ENCODE results near the gene FOXP4. TPM values are rescaled to one million over a fixed set of nuclear protein-coding genes. Genes with fewer than 3 reads are reported as not detected.

Gene FOXP4
- total and polyA plus RNA-seq, 4 donors, result 2.5 to 16.0 (median 4.3) TPM

DNA sequence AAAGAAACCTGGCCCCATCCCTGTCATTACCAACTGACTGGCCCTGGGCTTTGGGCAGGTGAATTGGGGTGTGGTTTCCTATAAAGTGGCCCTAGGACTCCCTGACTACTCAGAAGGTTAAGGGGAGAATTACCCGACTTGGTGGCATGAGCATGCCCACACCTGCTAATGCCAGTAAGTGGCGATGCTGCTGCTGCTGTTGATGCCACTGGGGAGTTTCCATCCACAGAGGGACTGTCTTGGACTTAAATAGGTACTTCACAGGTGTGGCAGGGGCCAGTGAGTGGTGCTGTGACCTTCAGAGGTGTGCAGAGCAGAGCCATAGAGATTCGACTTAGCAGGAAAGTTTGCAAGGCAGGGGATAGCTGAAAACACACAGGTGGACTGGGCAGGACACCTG lies 59.5 kb downstream of the FOXP4 start:
- Histone ChIP-seq H3K9me3 (ENCODE audit: control insufficient read depth in 4 of 4, low read length in 3 of 4) (no peaks in the 10 kb centered on the region), H3K9ac (ENCODE audit: low read depth in 1 of 2, low read length in 2 of 2) (no peak overlapping the region), H3K36me3 (ENCODE audit: control insufficient read depth in 4 of 4, insufficient read depth in 3 of 4, low read depth in 1 of 4, low read length in 3 of 4) (no peaks in the 10 kb centered on the region), H3K4me1 (ENCODE audit: control insufficient read depth in 4 of 4, insufficient read depth in 4 of 4, low read length in 3 of 4) (peaks cover 0 to 5% (median 4%) of the 10 kb centered on the region in 4 donors), H3K4me3 (ENCODE audit: low read depth in 1 of 3, low read length in 3 of 3) (no peak overlapping the region), H3K27ac (ENCODE audit: low read depth in 1 of 2, low read length in 2 of 2) (no peak overlapping the region), H3K27me3 (ENCODE audit: control insufficient read depth in 4 of 4, insufficient read depth in 4 of 4, low read length in 3 of 4) (no peaks in the 10 kb centered on the region)
- no peak for DNase-seq (ENCODE audit: low spot score)
- 72% methylated on average over 3 of the region's 3 CpGs for WGBS
- no peak for TF ChIP-seq SP1 (IDR thresholded peaks at IDR 0.05)
- no peak for TF ChIP-seq RAD21 (IDR thresholded peaks at IDR 0.05)
- TF ChIP-seq JUND (IDR thresholded peaks at IDR 0.05), result no peak
- TF ChIP-seq FOXA2 (IDR thresholded peaks at IDR 0.05), result no peak
- TF ChIP-seq, protein P1, sequence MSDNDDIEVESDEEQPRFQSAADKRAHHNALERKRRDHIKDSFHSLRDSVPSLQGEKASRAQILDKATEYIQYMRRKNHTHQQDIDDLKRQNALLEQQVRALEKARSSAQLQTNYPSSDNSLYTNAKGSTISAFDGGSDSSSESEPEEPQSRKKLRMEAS (IDR thresholded peaks at IDR 0.05), result no peak
- no peak for TF ChIP-seq FOXA1 (IDR thresholded peaks at IDR 0.05)
- TF ChIP-seq, protein P2, sequence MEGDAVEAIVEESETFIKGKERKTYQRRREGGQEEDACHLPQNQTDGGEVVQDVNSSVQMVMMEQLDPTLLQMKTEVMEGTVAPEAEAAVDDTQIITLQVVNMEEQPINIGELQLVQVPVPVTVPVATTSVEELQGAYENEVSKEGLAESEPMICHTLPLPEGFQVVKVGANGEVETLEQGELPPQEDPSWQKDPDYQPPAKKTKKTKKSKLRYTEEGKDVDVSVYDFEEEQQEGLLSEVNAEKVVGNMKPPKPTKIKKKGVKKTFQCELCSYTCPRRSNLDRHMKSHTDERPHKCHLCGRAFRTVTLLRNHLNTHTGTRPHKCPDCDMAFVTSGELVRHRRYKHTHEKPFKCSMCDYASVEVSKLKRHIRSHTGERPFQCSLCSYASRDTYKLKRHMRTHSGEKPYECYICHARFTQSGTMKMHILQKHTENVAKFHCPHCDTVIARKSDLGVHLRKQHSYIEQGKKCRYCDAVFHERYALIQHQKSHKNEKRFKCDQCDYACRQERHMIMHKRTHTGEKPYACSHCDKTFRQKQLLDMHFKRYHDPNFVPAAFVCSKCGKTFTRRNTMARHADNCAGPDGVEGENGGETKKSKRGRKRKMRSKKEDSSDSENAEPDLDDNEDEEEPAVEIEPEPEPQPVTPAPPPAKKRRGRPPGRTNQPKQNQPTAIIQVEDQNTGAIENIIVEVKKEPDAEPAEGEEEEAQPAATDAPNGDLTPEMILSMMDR (IDR thresholded peaks at IDR 0.05; ENCODE audit: low read depth, low read length, missing input control), result no peak
- TF ChIP-seq TAF1 (conservative IDR thresholded peaks at IDR 0.05), result no peak

DNA sequence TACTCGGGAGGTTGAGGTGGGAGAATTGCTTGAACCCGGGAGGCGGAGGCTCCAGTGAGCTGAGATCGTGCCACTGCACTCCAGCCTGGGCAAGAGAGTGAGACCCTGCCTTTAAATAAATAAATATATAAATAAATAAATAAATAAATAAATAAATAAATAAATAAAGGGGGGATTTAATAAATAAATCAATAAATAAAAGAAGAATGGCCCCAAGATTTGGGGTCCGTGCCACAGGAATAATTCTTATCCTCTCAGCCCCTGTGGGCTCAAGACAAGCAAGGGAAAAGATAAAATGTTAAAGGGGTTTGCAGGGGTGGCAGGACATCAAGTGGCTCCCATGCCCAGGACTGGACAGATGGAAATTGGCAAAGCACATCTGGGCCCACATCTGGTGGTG lies 60.9 kb downstream of the FOXP4 start:
- Histone ChIP-seq H3K9ac (ENCODE audit: low read depth in 1 of 2, low read length in 2 of 2) (no peak overlapping the region), H3K36me3 (ENCODE audit: control insufficient read depth in 4 of 4, insufficient read depth in 3 of 4, low read depth in 1 of 4, low read length in 3 of 4) (no peaks in the 10 kb centered on the region), H3K4me3 (ENCODE audit: low read depth in 1 of 3, low read length in 3 of 3) (no peak overlapping the region), H3K27me3 (ENCODE audit: control insufficient read depth in 4 of 4, insufficient read depth in 4 of 4, low read length in 3 of 4) (no peaks in the 10 kb centered on the region), H3K27ac (ENCODE audit: low read depth in 1 of 2, low read length in 2 of 2) (no peak overlapping the region), H3K4me1 (ENCODE audit: control insufficient read depth in 4 of 4, insufficient read depth in 4 of 4, low read length in 3 of 4) (peaks cover 0 to 5% (median 4%) of the 10 kb centered on the region in 4 donors), H3K9me3 (ENCODE audit: control insufficient read depth in 4 of 4, low read length in 3 of 4) (no peaks in the 10 kb centered on the region)
- no peak for DNase-seq (ENCODE audit: low spot score)
- TF ChIP-seq RXRA (IDR thresholded peaks at IDR 0.05) (no peak), JUND (IDR thresholded peaks at IDR 0.05) (no peak), HNF4A (conservative IDR thresholded peaks at IDR 0.05) (no peak), SP1 (IDR thresholded peaks at IDR 0.05) (no peak)
- TF ChIP-seq, protein P3, sequence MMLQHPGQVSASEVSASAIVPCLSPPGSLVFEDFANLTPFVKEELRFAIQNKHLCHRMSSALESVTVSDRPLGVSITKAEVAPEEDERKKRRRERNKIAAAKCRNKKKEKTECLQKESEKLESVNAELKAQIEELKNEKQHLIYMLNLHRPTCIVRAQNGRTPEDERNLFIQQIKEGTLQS (IDR thresholded peaks at IDR 0.05), result no peak
- 96% methylated on average over 5 of the region's 5 CpGs for WGBS

DNA sequence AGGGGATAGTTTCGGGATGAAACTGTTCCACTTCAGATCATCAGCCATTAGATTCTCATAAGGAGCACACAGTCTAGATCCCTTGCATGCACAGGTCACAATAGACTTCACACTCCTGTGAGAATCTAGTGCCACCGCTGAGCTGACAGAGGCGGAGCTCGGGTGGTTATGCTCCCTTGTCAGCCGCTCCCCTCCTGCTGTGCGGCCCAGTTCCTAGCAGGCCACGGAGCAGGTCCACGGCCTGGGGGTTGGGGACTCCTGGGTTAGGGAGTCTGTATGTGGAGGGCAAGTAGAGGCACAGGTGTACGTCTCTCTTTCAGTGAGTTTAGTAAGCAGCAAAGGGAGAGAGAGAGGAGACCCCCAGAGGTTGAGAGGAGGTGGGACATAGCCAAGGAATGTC lies 61.6 kb downstream of the FOXP4 start:
- H3K4me1 ChIP-seq (ENCODE audit: control insufficient read depth in 4 of 4, insufficient read depth in 4 of 4, low read length in 3 of 4), result peaks cover 0 to 5% (median 3%) of the 10 kb centered on the region in 4 donors
- peaks cover 0 to 2% (median 0%) of the 10 kb centered on the region in 4 donors for H3K9me3 ChIP-seq (ENCODE audit: control insufficient read depth in 4 of 4, low read length in 3 of 4)
- H3K27ac ChIP-seq (ENCODE audit: low read depth in 1 of 2, low read length in 2 of 2), result no peak overlapping the region
- no peaks in the 10 kb centered on the region for H3K36me3 ChIP-seq (ENCODE audit: control insufficient read depth in 4 of 4, insufficient read depth in 3 of 4, low read depth in 1 of 4, low read length in 3 of 4)
- no peak overlapping the region for H3K4me3 ChIP-seq (ENCODE audit: low read depth in 1 of 3, low read length in 3 of 3)
- H3K9ac ChIP-seq (ENCODE audit: low read depth in 1 of 2, low read length in 2 of 2), result no peak overlapping the region
- WGBS, result 89% methylated on average over 9 of the region's 9 CpGs
- no peaks in the 10 kb centered on the region for H3K27me3 ChIP-seq (ENCODE audit: control insufficient read depth in 4 of 4, insufficient read depth in 4 of 4, low read length in 3 of 4)
- no peak for TF ChIP-seq HNF4G (IDR thresholded peaks at IDR 0.05)
- TF ChIP-seq, protein P2 (IDR thresholded peaks at IDR 0.05; ENCODE audit: low read depth, low read length, missing input control), result no peak
- TF ChIP-seq RXRA (IDR thresholded peaks at IDR 0.05), result no peak
- no peak for TF ChIP-seq FOXA2 (IDR thresholded peaks at IDR 0.05)
- DNase-seq (ENCODE audit: low spot score), result no peak

All from liver (tissue), 9 donors.